ENCODE data around the gene DNAI1.

Gene DNAI1

DNA sequence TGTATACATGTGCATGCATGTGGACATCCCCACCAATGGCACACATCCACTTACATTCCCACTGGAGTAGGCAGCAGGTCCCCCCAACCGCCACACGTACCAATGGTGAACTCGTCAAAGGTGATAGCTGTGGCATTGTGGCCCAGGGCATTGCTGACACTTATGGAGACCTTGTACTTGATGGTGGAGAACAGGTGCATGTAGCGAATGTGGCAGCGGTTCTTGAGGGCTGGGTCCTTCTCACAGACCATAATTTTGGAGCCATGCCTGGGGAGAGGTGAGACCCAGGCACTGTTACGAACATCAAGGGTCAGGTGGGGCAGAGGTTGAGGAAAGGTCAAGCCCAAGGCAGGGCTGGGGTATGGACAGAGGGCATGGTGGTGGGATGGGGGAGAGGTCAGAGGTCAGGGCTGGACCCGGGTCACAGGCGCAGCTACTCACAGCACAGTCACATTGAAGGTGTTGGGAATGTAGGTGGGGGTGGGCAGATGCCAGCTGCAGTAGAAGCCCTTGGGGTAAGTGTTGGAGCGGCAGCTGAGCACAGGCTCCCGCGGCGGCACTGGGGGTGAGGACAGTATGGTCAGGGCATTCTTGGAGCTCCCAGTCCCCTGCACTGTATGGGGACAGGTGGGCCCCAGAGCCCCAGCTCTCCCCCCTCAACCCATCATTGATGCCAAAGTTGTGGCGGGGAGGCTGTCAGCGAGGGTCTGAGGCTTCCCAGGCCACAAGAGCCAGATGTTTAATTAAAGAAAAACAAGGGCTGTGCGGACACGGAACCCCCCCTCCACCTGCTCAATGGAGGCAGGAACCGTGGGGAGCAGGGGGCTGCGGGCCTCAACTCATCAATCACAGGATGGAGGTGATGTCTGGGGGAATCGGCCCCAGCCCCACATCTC, 99.1 kb downstream of the DNAI1 start:
- DNase-seq (ENCODE audit: low spot score): peak; percentile 84

DNA sequence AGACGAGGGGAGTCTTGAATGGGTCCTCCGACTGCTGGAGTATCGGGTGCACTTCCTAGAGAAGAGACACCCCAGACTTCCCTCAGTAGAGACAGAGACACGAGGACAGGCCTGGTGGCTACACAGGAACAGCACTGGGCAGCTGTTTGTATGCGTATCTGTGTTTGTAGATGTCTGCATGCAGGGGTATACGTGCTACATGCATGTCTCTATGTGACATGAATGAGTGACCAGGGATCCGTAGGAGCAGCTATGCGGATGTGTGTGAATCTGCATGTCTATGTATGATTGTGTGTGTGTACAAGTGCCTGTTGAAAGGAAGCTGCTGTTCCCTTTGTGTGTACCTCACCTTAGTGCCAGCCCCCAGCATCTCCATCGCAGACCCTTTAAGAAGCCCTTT, 99.8 kb downstream of the DNAI1 start:
- DNase-seq (ENCODE audit: low spot score): no peak

DNA sequence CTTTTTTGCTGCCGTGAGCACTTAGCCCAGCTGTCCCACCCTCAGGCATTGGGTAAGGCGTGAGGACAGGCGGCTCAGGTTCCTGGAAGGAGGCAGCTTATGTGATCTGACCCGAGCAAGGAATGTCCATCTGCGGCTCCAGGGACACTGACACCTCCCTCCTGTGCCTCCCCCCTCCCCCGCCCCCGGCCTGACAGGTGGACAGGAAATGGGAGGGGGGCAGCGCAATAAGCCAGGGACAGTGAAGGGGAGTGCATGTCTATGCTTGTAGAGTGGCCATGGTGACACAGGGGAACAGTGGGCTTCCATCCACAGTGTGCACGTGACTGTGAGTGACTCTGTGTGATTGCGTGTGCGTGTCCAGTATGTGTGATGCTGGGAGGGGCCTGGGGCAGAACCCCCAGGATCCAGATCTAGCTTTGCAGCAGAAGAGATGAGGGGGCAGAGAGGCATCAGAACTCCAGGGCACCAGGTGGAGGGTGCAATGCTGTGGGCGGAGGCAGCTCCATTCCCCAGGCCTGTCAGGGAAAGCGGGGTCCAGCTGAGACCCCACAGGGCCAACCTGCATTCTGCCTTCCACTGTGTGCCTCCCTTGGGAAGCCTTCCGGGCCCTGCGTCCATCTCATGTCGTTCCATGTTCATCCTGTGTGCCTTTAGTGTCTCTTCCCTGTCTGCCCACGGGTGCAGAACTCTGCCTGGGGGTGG, 100.5 kb downstream of the DNAI1 start:
- DNase-seq (ENCODE audit: low spot score): no peak

DNA sequence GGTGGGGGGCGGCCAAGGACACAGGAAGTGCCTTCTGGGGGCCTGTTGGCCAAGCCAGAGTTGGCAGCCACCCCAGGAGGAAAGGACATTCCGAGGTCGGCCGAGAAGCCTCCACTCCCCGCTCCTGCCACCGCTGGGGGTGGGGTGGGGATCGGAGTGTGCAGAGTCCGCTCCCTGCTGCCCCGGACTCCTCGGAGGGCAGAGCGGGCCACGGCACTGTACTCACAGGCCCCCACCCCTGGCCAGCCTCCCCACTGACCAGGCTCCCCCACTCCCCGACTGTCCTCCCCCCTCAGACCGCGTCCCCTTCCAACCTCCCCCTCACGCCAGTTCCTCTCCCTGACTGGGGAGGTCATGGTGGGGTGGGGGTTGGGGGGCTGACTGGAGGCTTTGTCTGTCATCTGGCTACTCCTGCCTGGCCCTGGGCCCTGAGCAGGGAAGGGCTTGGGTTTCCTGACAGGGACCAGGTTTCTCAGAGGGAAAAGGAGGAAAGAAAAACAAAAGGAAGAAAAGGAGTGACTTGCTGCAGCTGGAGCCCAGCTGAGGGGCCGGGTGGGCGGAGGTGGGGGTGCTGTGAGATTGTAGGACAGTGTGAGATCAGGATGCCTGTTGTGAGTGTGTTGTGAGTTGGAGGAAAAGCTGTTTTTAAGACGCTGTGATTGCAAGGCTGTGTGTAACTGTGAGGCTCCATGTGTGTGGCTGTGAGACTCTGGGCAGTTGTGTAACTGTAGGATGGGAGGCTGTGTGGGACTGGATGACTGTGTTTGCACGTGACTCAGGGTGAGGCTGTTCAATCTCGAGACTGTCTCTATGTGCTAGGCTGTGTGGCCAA, 101.2 kb downstream of the DNAI1 start:
- DNase-seq (ENCODE audit: low spot score): no peak

DNA sequence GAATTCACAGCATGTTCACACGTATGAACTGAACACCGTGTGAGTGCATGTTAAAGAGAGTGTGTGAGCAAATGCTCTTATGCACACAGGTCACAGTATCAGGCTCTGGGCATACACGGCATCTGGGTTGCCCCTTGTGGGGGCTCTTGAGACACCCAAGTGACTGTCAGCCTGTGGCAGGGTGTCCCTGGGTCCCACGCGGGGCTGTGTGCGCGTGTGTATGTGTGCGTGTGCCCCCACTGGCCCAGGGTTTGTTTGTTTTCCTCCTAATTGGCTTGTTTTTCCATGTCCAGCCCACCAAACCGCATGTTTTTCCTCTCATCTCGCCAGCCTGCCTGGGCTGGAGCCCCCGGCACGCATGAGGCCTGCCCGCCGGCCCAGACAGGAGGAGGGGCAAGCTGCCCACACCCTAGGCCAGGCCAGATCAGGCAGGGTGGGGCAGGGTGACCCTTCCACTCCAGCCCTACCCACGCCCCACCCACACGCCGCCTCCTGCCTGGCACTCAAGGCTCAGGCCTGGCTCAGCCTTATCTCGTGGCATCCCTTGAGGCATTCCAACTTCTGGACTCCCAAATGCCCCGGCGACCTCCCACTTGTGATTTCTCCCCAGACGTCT, 102.1 kb downstream of the DNAI1 start:
- DNase-seq (ENCODE audit: low spot score): no peak

DNA sequence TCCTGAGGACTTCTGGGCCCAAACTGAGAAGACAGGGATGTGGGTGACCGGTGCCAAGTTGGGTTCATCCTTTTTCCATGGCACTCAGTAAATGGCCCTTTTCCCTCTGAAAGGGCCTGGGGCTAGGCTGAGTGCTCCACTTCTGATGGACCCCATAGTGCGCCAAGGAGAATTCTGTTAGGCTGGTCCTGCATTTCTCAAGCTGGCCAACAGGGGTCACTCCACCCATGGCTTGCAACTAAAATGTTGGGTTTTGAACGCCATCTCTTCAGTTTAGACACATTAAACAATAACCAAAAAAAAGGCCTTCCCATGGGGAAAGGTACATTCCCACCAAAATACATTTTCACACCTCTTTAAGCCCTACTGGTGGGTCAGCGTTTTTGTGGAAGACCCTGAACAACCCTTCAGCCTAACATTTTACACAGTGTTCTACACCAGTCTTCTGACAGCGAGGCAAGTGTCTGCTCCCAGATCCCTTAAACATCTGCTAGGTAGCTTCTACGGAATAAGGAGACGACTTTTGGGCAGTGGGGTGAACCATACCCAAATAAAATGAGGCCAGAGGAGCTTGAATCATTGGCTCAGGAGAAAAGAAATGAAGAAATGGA, 103.6 kb downstream of the DNAI1 start:
- DNase-seq (ENCODE audit: low spot score): no peak

DNA sequence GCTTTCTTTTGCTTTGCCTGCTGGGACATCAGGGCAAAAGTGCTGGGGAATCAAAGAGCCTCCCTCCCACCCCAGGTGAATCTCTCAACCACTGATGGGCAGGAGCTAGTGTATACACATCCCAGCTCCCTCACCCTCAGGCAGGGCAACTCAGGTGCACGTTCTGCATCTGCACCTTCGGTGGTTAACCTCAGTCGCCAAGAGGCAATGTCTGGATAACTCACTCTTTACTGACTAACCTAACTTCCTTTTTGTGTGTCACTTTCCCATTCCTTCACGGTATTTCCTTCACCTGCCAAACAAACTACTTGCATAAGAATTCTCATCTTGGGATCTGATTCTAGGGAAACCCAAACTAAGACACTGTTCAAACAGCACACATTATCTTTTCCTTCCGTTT, 104.7 kb downstream of the DNAI1 start:
- no peak for DNase-seq (ENCODE audit: low spot score)

DNA sequence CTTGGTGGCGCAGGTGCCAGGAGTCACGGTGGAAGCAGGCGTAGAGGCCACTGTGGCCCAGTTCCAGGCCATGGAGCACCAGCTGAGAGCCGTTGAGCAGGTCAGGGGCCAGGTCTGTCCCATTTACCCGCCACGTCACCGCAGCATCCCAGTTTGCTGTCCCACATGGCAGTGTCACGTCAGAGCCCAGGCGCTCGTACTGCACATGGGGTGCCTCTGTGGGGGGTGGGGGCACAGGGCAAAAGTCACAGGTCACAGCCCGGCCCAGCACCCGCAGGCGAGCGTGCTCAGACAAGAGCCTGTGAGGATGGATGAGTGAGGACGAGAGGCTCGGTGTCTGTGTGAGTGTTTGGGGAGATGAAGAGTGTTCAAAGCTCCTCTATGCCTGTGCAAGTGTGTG, 106.0 kb downstream of the DNAI1 start:
- DNase-seq (ENCODE audit: low spot score): no peak

DNA sequence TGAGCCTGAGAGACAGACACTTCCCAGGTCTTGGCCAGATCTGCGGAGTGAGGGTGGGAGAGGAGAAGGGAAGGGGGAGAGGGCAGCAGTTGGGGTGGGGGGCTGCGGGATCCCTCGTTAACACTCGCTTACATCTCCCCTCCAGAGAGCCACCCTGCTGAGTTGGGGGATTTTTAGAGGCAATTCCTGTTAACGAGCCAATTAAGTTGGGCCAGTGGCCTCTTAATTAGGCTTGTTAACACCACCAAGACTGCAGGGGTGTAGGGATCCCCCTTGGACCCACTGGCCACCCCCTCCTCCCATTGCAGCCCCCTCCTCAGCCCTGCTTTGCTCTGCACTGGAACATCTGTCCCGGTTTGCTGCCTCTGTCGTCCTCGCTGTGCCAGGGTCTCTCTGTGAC, 107.3 kb downstream of the DNAI1 start:
- no peak for DNase-seq (ENCODE audit: low spot score)

DNA sequence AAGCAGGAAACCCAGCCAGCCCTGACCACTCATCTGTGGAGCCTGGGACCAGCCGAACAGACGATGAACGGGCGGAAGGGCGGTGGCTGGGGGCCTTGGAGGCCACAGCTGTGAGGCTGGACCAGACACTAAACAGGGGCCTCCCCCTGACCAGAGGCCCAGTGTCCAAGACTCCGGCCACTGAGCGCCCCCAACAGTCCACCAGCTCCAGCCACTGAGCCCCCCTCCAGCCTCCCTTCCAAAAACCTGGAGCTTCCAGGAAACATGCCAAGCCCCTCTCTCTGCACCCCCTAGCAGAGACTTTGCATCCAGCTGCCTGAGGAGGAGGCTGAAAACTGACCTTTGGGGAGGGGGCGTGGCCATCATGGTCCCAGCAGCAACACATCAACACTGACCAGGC, 107.7 kb downstream of the DNAI1 start:
- no peak for DNase-seq (ENCODE audit: low spot score)

DNA sequence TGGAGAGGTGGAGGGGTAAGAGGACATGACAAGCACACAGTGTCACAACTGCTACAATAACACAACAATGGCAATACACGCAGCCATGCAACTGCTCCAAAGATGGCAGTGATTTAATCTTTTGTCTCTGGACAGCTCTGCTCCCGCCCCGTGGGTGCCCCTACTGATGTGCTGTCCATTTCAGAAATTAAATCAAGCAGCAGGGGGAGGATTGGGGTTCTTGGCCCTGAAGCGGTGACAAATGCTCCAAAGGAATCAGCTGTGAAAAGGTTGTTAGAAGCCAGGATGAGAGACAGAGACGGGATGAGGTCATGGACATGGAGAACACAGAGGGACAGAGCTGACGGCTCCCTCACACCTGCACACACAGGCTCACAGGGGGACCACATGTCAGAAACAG, 108.4 kb downstream of the DNAI1 start:
- DNase-seq (ENCODE audit: low spot score): peak; percentile 69

DNA sequence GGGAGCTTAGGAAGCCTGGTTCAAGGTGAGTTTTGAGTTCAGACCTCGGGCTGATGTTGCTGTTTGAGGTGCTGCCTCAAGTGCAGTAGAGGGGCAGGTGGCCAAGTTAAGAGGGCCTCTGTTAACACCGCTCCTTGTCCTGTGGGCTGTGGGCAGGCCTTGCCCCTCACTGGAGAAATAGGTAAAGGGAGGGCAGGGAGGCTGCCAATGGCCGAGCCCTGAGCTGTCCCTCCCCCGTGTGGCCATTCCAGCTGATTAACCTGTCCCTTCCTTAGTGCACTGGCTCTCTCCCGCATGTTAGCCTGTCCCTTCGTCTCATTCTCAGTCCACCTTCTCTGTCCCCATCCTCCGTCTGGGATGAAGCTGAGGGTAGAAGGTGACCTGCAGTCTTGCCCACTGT, 109.5 kb downstream of the DNAI1 start:
- DNase-seq (ENCODE audit: low spot score): no peak

DNA sequence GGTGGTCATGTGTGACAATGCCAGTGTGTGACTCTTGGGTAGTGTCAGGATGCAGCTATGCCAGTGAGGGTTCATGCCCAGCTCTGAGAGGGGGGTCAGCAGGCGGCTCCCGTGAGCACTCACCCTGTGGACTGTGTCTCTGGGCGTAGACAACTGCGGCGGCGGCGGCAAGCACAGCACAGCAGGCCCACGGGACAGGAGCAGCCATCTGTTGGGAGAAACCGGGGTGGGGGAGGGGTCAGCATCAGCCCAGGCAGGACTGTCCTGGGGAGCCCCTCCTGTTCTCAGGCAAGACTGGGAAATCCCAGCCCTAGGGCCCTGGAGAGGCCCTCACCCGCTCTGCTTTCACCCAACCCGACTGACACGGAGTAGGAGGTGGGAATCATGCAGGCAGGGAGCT, 110.2 kb downstream of the DNAI1 start:
- DNase-seq (ENCODE audit: low spot score): peak; percentile 74

DNA sequence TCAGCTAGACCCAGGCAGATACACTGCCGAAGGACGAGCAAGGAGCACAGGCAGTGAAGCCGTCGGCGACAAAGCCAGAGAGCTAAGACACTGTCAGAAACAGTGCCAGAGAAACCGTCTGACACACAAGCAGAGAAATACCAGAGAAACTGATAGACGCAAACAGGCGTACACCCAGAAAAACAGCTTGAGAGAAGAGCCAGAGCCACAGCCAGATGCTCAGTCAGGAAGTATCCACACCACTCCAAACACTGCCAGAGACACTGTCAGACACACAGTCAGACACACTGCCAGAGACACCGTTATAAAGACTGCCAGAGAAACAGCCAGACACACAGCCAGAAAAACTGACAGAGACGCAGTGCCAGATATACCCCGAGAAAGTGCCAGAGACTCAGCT, 111.8 kb downstream of the DNAI1 start:
- no peak for DNase-seq (ENCODE audit: low spot score)

Small RNA genes within 50 kb of the gene (small RNA-seq; reads per million reads assigned to genes)
- 0 reads per million in 2 experiments for gene RN7SKP24

Measured in SK-N-DZ (cell line).